ENCODE results near the gene RCN1. TPM values are rescaled to one million over a fixed set of nuclear protein-coding genes. Genes with fewer than 3 reads are reported as not detected.

RCN1 gene
- total and polyA plus RNA-seq, 2 experiments from 2014 or later = 107 to 140 TPM

- TF ChIP-seq, protein P1, sequence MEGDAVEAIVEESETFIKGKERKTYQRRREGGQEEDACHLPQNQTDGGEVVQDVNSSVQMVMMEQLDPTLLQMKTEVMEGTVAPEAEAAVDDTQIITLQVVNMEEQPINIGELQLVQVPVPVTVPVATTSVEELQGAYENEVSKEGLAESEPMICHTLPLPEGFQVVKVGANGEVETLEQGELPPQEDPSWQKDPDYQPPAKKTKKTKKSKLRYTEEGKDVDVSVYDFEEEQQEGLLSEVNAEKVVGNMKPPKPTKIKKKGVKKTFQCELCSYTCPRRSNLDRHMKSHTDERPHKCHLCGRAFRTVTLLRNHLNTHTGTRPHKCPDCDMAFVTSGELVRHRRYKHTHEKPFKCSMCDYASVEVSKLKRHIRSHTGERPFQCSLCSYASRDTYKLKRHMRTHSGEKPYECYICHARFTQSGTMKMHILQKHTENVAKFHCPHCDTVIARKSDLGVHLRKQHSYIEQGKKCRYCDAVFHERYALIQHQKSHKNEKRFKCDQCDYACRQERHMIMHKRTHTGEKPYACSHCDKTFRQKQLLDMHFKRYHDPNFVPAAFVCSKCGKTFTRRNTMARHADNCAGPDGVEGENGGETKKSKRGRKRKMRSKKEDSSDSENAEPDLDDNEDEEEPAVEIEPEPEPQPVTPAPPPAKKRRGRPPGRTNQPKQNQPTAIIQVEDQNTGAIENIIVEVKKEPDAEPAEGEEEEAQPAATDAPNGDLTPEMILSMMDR (conservative IDR thresholded peaks at IDR 0.05; ENCODE audit: low read depth in 2 of 2) = no peak
- no peak for TF ChIP-seq NANOG (IDR thresholded peaks at IDR 0.05; ENCODE audit: borderline replicate concordance)
- TF ChIP-seq EZH2phosphoT487 (IDR thresholded peaks at IDR 0.05; ENCODE audit: unreplicated experiment) = no peak
- TF ChIP-seq ETS1 (IDR thresholded peaks at IDR 0.05) = no peak
- no peak for TF ChIP-seq EZH2 (IDR thresholded peaks at IDR 0.05; ENCODE audit: low read depth, unreplicated experiment)
These were observed 9.7 kb upstream of the RCN1 start (continued) for GRCh38 chr11:32081129-32081641.

DNA sequence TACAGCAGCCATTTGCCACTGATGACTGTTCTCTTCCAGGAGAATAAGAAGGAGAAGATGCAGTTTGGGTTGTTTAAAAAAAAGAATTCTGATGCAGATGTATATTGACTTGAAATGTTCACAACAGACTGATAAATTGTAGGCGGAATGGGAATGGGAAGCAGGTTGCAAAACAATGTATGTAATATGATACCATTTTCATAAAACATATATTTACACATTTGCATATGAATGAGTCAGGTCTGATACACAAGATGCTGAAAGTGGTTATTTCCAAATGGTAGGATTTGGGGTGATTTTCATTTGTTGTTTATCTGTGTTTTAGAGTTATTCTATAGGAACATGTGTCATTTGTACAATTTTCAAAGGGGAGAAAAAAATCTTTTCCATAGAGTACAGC lies 9.0 kb upstream of the RCN1 start:
- Mint-ChIP-seq H3K27me3 (ENCODE audit: insufficient read depth, low read depth, poor library complexity) (peaks cover 6% of the 10 kb centered on the region), H3K27ac (no peak overlapping the region), H3K36me3 (ENCODE audit: low read depth) (no peaks in the 10 kb centered on the region), H3K9me3 (no peaks in the 10 kb centered on the region), H3K4me3 (no peak overlapping the region), H3K4me1 (peaks cover 18% of the 10 kb centered on the region)
- no peaks in the 10 kb centered on the region for H4K20me1 ChIP-seq (replicated peaks; ENCODE audit: insufficient read depth)
- no peaks in the 10 kb centered on the region for H3K36me3 ChIP-seq (ENCODE audit: insufficient read depth)
- 0 out of 2 replicates have a peak, but pooled peaks cover 11% of the 10 kb centered on the region for H3K9me2 ChIP-seq (ENCODE audit: insufficient read depth)
- peaks cover 11% of the 10 kb centered on the region for H3K4me1 ChIP-seq (ENCODE audit: insufficient read depth)
- H3K27me3 ChIP-seq (ENCODE audit: insufficient read depth) = no peaks in the 10 kb centered on the region
- H3K4me2 ChIP-seq = no peak overlapping the region
- TF ChIP-seq, protein P1 (conservative IDR thresholded peaks at IDR 0.05; ENCODE audit: low read depth in 2 of 2) = no peak
- no peak for TF ChIP-seq CREB1 (CRISPR knock-in tag; IDR thresholded peaks at IDR 0.05; ENCODE audit: low read depth)
- TF ChIP-seq NANOG (IDR thresholded peaks at IDR 0.05; ENCODE audit: borderline replicate concordance) = no peak
- TF ChIP-seq EZH2 (IDR thresholded peaks at IDR 0.05; ENCODE audit: low read depth, unreplicated experiment) = no peak
- no peak for TF ChIP-seq POLR2AphosphoS5 (IDR thresholded peaks at IDR 0.05; ENCODE audit: low read depth)
- no peak for TF ChIP-seq ZNF114 (CRISPR knock-in tag; IDR thresholded peaks at IDR 0.05)
- no peak for TF ChIP-seq EZH2phosphoT487 (IDR thresholded peaks at IDR 0.05; ENCODE audit: unreplicated experiment)
- TF ChIP-seq, protein P2, sequence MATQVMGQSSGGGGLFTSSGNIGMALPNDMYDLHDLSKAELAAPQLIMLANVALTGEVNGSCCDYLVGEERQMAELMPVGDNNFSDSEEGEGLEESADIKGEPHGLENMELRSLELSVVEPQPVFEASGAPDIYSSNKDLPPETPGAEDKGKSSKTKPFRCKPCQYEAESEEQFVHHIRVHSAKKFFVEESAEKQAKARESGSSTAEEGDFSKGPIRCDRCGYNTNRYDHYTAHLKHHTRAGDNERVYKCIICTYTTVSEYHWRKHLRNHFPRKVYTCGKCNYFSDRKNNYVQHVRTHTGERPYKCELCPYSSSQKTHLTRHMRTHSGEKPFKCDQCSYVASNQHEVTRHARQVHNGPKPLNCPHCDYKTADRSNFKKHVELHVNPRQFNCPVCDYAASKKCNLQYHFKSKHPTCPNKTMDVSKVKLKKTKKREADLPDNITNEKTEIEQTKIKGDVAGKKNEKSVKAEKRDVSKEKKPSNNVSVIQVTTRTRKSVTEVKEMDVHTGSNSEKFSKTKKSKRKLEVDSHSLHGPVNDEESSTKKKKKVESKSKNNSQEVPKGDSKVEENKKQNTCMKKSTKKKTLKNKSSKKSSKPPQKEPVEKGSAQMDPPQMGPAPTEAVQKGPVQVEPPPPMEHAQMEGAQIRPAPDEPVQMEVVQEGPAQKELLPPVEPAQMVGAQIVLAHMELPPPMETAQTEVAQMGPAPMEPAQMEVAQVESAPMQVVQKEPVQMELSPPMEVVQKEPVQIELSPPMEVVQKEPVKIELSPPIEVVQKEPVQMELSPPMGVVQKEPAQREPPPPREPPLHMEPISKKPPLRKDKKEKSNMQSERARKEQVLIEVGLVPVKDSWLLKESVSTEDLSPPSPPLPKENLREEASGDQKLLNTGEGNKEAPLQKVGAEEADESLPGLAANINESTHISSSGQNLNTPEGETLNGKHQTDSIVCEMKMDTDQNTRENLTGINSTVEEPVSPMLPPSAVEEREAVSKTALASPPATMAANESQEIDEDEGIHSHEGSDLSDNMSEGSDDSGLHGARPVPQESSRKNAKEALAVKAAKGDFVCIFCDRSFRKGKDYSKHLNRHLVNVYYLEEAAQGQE (IDR thresholded peaks at IDR 0.05; ENCODE audit: unreplicated experiment) = no peak
- H3F3A ChIP-seq (replicated peaks; ENCODE audit: low read depth) = no peaks in the 10 kb centered on the region
- no peak for DNase-seq (ENCODE audit: low spot score)
- no peak for ATAC-seq
- no peak overlapping the region for H3K27ac ChIP-seq (ENCODE audit: low read depth)
- no peak overlapping the region for H2AFZ ChIP-seq
- no peak overlapping the region for H3K4me3 ChIP-seq
- no peaks in the 10 kb centered on the region for H3K79me2 ChIP-seq (replicated peaks; ENCODE audit: insufficient read depth)
